Inflammatory macrophage treated with lipopolysaccharide for 1 hour (primary cell): ENCODE results near the gene NUCB1.

ENCODE experiments used
- DNase-seq, 2 donors: peaks; one replicate each; pipeline ENCODE4 v3.0.0-alpha.2; 2020 to 2022

NUCB1 gene

GRCh38 chr19:48935864-48936263 lies 35.8 kb downstream of the NUCB1 start:
- DNase-seq = no peak

GRCh38 chr19:48938256-48938655 lies 38.1 kb downstream of the NUCB1 start:
- DNase-seq = no peak

- DNase-seq = no peak
These were observed 40.8 kb downstream of the NUCB1 start for GRCh38 chr19:48940902-48941301.

GRCh38 chr19:48943081-48943480 lies 43.0 kb downstream of the NUCB1 start:
- no peak for DNase-seq

- DNase-seq = no peak
These were observed 45.3 kb downstream of the NUCB1 start for GRCh38 chr19:48945415-48945814.

GRCh38 chr19:48945817-48946216 lies 45.7 kb downstream of the NUCB1 start:
- DNase-seq = no peak

- no peak for DNase-seq
These were observed 46.5 kb downstream of the NUCB1 start for GRCh38 chr19:48946463-48947257.

- DNase-seq = no peak
These were observed 47.1 kb downstream of the NUCB1 start for GRCh38 chr19:48947258-48947542.

- DNase-seq = no peak
These were observed 50.0 kb downstream of the NUCB1 start for GRCh38 chr19:48950159-48950558.

- no peak for DNase-seq
These were observed 50.9 kb downstream of the NUCB1 start for GRCh38 chr19:48950830-48951519.

- DNase-seq = no peak
These were observed 53.0 kb downstream of the NUCB1 start for GRCh38 chr19:48953141-48953540.

- no peak for DNase-seq
These were observed 54.0 kb downstream of the NUCB1 start for GRCh38 chr19:48953990-48954594.

GRCh38 chr19:48954595-48955307 lies 54.6 kb downstream of the NUCB1 start, which contains the start of gene BAX:
BAX (plus strand) TSS chr19:48954875; CDS start chr19:48954929, 54 bp downstream.
- DNase-seq = peak; percentile 75 to 83

- no peak for DNase-seq
These were observed 55.3 kb downstream of the NUCB1 start for GRCh38 chr19:48955308-48955958.

- DNase-seq = no peak
These were observed 57.9 kb downstream of the NUCB1 start for GRCh38 chr19:48958006-48958405.

- peak; percentile 44 to 53 for DNase-seq
These were observed 59.5 kb downstream of the NUCB1 start for GRCh38 chr19:48959341-48960239.

GRCh38 chr19:48961051-48961649 lies 61.0 kb downstream of the NUCB1 start:
- peak; percentile 22 to 54 for DNase-seq

GRCh38 chr19:48961673-48962028 lies 61.5 kb downstream of the NUCB1 start:
- no peak for DNase-seq

GRCh38 chr19:48962029-48962848 lies 62.1 kb downstream of the NUCB1 start:
- peak; percentile 75 to 82 for DNase-seq

GRCh38 chr19:48962849-48963165 lies 62.7 kb downstream of the NUCB1 start:
- DNase-seq = no peak
